Loucy (cell line): ENCODE results near the gene ABHD14A.
"Not testable (repeated sequence)": the region's sequence is repeated elsewhere in the genome, so short reads cannot be mapped to it uniquely, and the experiment has no call there.

Experiments
- H2AFZ ChIP-seq: fragments of 200-600 bp; sonication (generic); 2 replicates; pipeline ENCODE4 v1.6.0; 2016; ENCODE audit warnings: antibody characterized with exemption, mild to moderate bottlenecking, low read length, moderate library complexity
- H3F3A ChIP-seq: fragments of 200-600 bp; 2 replicates; pipeline ENCODE4 v1.6.0; 2016; ENCODE audit warnings: antibody characterized with exemption, low read depth, mild to moderate bottlenecking
- H3K27me3 ChIP-seq: fragments of 200-600 bp; sonication (generic); 2 replicates; pipeline ENCODE4 v1.6.1; 2014; ENCODE audit warnings: low read length, mild to moderate bottlenecking; ENCODE audit not compliant: insufficient read depth, poor library complexity, severe bottlenecking
- H3K36me3 ChIP-seq: fragments of 200-600 bp; sonication (generic); 2 replicates; pipeline ENCODE4 v1.6.1; 2016; ENCODE audit warnings: low read length; ENCODE audit not compliant: insufficient read depth
- H3K4me1 ChIP-seq: fragments of 200-600 bp; sonication (generic); 2 replicates; pipeline ENCODE4 v1.5.1; 2014; ENCODE audit warnings: low read length, mild to moderate bottlenecking; ENCODE audit not compliant: insufficient read depth, poor library complexity, severe bottlenecking
- H3K4me2 ChIP-seq: fragments of 200-600 bp; sonication (generic); 2 replicates; pipeline ENCODE4 v1.6.0; 2014; ENCODE audit warnings: antibody characterized with exemption, low read length, low read depth, mild to moderate bottlenecking; ENCODE audit not compliant: poor library complexity, severe bottlenecking
- H3K4me3 ChIP-seq: fragments of 200-600 bp; sonication (generic); 2 replicates; pipeline ENCODE4 v1.5.1; 2014; ENCODE audit warnings: low read length, mild to moderate bottlenecking, mixed read lengths; ENCODE audit not compliant: poor library complexity, severe bottlenecking
- H3K79me2 ChIP-seq: fragments of 200-600 bp; sonication (generic); 2 replicates; pipeline ENCODE4 v1.6.1; 2014; ENCODE audit warnings: low read length; ENCODE audit not compliant: insufficient read depth
- H3K9ac ChIP-seq: fragments of 200-600 bp; sonication (generic); 2 replicates; pipeline ENCODE4 v1.6.0; 2014; ENCODE audit warnings: mild to moderate bottlenecking, low read depth, low read length, moderate library complexity; ENCODE audit not compliant: poor library complexity, severe bottlenecking
- H3K9me2 ChIP-seq: fragments of 200-600 bp; sonication (generic); replicated peaks from 2 replicates; pipeline ENCODE4 v1.6.1; 2016; ENCODE audit warnings: low read depth, low read length, mixed read lengths
- H3K9me3 ChIP-seq: fragments of 200-600 bp; sonication (generic); 2 replicates; pipeline ENCODE4 v1.6.1; 2014; ENCODE audit warnings: mild to moderate bottlenecking, antibody characterized with exemption, low read length, low read depth; ENCODE audit not compliant: insufficient read depth
- H4K20me1 ChIP-seq: fragments of 200-600 bp; sonication (generic); 2 replicates; pipeline ENCODE4 v1.6.0; 2014; ENCODE audit warnings: antibody characterized with exemption, low read length, mild to moderate bottlenecking; ENCODE audit not compliant: insufficient read depth, poor library complexity, severe bottlenecking
- CTCF ChIP-seq: fragments of 200-600 bp; sonication (generic); conservative IDR thresholded peaks from 2 replicates; pipeline ENCODE4 v1.5.1; 2014; ENCODE audit warnings: mild to moderate bottlenecking, antibody characterized with exemption, low read length
- EZH2phosphoT487 ChIP-seq: fragments of 200-600 bp; IDR thresholded peaks from 2 replicates; pipeline ENCODE4 v1.6.1; 2018; ENCODE audit warnings: antibody characterized with exemption, mild to moderate bottlenecking, moderate library complexity, borderline replicate concordance

ABHD14A gene

GRCh38 chr3:51992017-51992682, 17.3 kb downstream of the ABHD14A start:
- Histone ChIP-seq H3F3A (no peaks in the 10 kb centered on the region), H3K4me1 (peaks cover 28% of the 10 kb centered on the region), H3K79me2 (peaks cover 46% of the 10 kb centered on the region), H4K20me1 (peaks cover 43% of the 10 kb centered on the region), H3K27me3 (peaks cover 10% of the 10 kb centered on the region), H3K9me2 (no peaks in the 10 kb centered on the region), H3K4me3 (peak overlapping the region; percentile 45), H3K36me3 (peaks cover 28% of the 10 kb centered on the region; the same call in 1 of the 2 replicates), H2AFZ (no peak overlapping the region), H3K9ac (peak overlapping the region; percentile 99), H3K9me3 (no peaks in the 10 kb centered on the region), H3K4me2 (peak overlapping the region; percentile 100)
- TF ChIP-seq EZH2phosphoT487 (no peak), CTCF (no peak)

- H3K36me3 ChIP-seq: peaks cover 28% of the 10 kb centered on the region; the same call in 1 of the 2 replicates
- not testable (repeated sequence) for H3K9me3 ChIP-seq, H2AFZ ChIP-seq, H3F3A ChIP-seq, H3K9me2 ChIP-seq
- H4K20me1 ChIP-seq: peaks cover 43% of the 10 kb centered on the region
- H3K4me3 ChIP-seq: peak overlapping the region; percentile 98
- H3K27me3 ChIP-seq: peaks cover 10% of the 10 kb centered on the region
- peaks cover 46% of the 10 kb centered on the region for H3K79me2 ChIP-seq
- H3K9ac ChIP-seq: peak overlapping the region; percentile 99
- peak overlapping the region; percentile 100 for H3K4me2 ChIP-seq
- peaks cover 28% of the 10 kb centered on the region for H3K4me1 ChIP-seq
These were observed 18.8 kb downstream of the ABHD14A start for GRCh38 chr3:51993657-51994056.

GRCh38 chr3:51994530-51994929, 19.7 kb downstream of the ABHD14A start:
- H3K27me3 ChIP-seq: peaks cover 10% of the 10 kb centered on the region
- H3K4me3 ChIP-seq: peak overlapping the region; percentile 98
- peaks cover 28% of the 10 kb centered on the region for H3K4me1 ChIP-seq
- no peak overlapping the region for H2AFZ ChIP-seq
- peaks cover 46% of the 10 kb centered on the region for H3K79me2 ChIP-seq
- no peaks in the 10 kb centered on the region for H3K9me2 ChIP-seq
- no peaks in the 10 kb centered on the region for H3K9me3 ChIP-seq
- TF ChIP-seq CTCF (no peak), EZH2phosphoT487 (no peak)
- H3K9ac ChIP-seq: peak overlapping the region; percentile 99
- no peaks in the 10 kb centered on the region for H3F3A ChIP-seq
- peak overlapping the region; percentile 100 for H3K4me2 ChIP-seq
- peaks cover 28% of the 10 kb centered on the region; the same call in 1 of the 2 replicates for H3K36me3 ChIP-seq
- H4K20me1 ChIP-seq: peaks cover 43% of the 10 kb centered on the region
